Lung (tissue), 12 donors: ENCODE data around the gene TMEM184C. TPM values are rescaled to one million over a fixed set of nuclear protein-coding genes. Genes with fewer than 3 reads are reported as not detected.

Source experiments
- ATAC-seq: fragments of 200-7000 bp; cut with Tn5 transposase; one replicate; pipeline ENCODE4 v1.9.1; 2020; ENCODE audit warnings: moderate number of reproducible peaks; ENCODE audit not compliant: insufficient read depth, low FRiP score
- DNase-seq, 3 donors: peaks; one replicate each; pipeline ENCODE4 v3.0.0-alpha.2; 2013 to 2017
- H3K27ac ChIP-seq, 2 donors: one replicate each; pipeline ENCODE4 v1.5.1; 2013; ENCODE audit warnings: mild to moderate bottlenecking in 2 of 2, moderate library complexity in 2 of 2, control low read depth in 1 of 2, inconsistent platforms in 1 of 2, low read depth in 1 of 2, low read length in 1 of 2
- H3K27me3 ChIP-seq, 3 donors: one replicate each; pipeline ENCODE4 v1.5.1; 2013; ENCODE audit warnings: low read length in 2 of 3; ENCODE audit not compliant: control insufficient read depth in 3 of 3, insufficient read depth in 3 of 3
- H3K36me3 ChIP-seq, 4 donors: one replicate each; pipeline ENCODE4 v1.5.1; 2013; ENCODE audit warnings: low read length in 4 of 4, mild to moderate bottlenecking in 1 of 4, moderate library complexity in 1 of 4; ENCODE audit not compliant: control insufficient read depth in 4 of 4, insufficient read depth in 4 of 4
- H3K4me1 ChIP-seq, 5 donors: one replicate each; pipeline ENCODE4 v1.5.1; 2013; ENCODE audit warnings: low read length in 5 of 5, mild to moderate bottlenecking in 2 of 5, moderate library complexity in 1 of 5; ENCODE audit not compliant: control insufficient read depth in 5 of 5, insufficient read depth in 5 of 5
- H3K4me3 ChIP-seq: one replicate; pipeline ENCODE4 v1.5.1; 2013; ENCODE audit warnings: mild to moderate bottlenecking, control low read depth, moderate library complexity
- H3K9ac ChIP-seq, 2 donors: one replicate each; pipeline ENCODE4 v1.5.1; 2013; ENCODE audit warnings: low read length in 2 of 2, control low read depth in 1 of 2; ENCODE audit not compliant: insufficient read depth in 1 of 2
- H3K9me3 ChIP-seq, 4 donors: one replicate each; pipeline ENCODE4 v1.5.1; 2013; ENCODE audit warnings: low read length in 3 of 4, mild to moderate bottlenecking in 1 of 4, moderate library complexity in 1 of 4; ENCODE audit not compliant: control insufficient read depth in 4 of 4, insufficient read depth in 3 of 4
- CTCF ChIP-seq: IDR thresholded peaks from 2 replicates; pipeline ENCODE4 v1.5.1; 2012; ENCODE audit warnings: mild to moderate bottlenecking; ENCODE audit errors: control extremely low read depth, extremely low read depth
- WGBS, 2 donors: extraction: QIAGEN DNeasy Blood & Tissue Kit; methylation state at CpG; one replicate each; pipeline ENCODE4 v1.1.7; 2013; 5-methylcytosine and 5-hydroxymethylcytosine counted together
- polyA plus RNA-seq, 2 donors: library from polyadenylated mRNA; stranded (reverse); fragments of 200-250 nt; gene quantifications; one replicate each; pipeline ENCODE4 v1.2.1, GENCODE V29; 2013
- total RNA-seq, 2 donors: library from RNA; depleted of rRNA in 1 of 2; stranded (reverse); fragments of >200 nt in 1 of 2; gene quantifications; one replicate each; pipeline ENCODE4 v1.2.1, GENCODE V29; 2014 to 2021
- donor health status: control.
- donor health status: control.
- donor health status: Bipolar disorder and iron deficiency.
- donor health status: healthy.
- donor health status: DM: yes; HTN: yes; CAD: no.

The TMEM184C gene
- total and polyA plus RNA-seq, 4 donors = 4.3 to 33.7 (median 23.8) TPM

GRCh38 chr4:147580396-147580795 lies 36.8 kb upstream of the TMEM184C start:
- Histone ChIP-seq H3K27ac (no peak overlapping the region), H3K36me3 (no peaks in the 10 kb centered on the region), H3K4me3 (no peak overlapping the region), H3K27me3 (no peaks in the 10 kb centered on the region), H3K9me3 (peaks cover 0 to 4% (median 1%) of the 10 kb centered on the region in 4 donors), H3K9ac (no peak overlapping the region), H3K4me1 (no peaks in the 10 kb centered on the region)
- ATAC-seq (no peak), DNase-seq (no peak)
- 0 to 47% methylated on average over 1 of the region's 1 CpG for WGBS, 2 donors
- no peak for TF ChIP-seq CTCF

- H3K4me3 ChIP-seq = no peak overlapping the region
- H3K36me3 ChIP-seq = no peaks in the 10 kb centered on the region
- no peaks in the 10 kb centered on the region for H3K27me3 ChIP-seq
- no peak overlapping the region for H3K27ac ChIP-seq
- WGBS, 2 donors = 79 to 85% methylated on average over 6 of the region's 6 CpGs
- ATAC-seq = no peak
- no peak overlapping the region for H3K9ac ChIP-seq
- H3K9me3 ChIP-seq = peaks cover 0 to 4% (median 1%) of the 10 kb centered on the region in 4 donors
- no peak for DNase-seq
- peaks cover 0 to 8% (median 2%) of the 10 kb centered on the region in 5 donors for H3K4me1 ChIP-seq
- TF ChIP-seq CTCF = no peak
These were observed 35.4 kb upstream of the TMEM184C start for GRCh38 chr4:147581606-147582350.

- H3K36me3 ChIP-seq = no peaks in the 10 kb centered on the region
- no peaks in the 10 kb centered on the region for H3K27me3 ChIP-seq
- no peak overlapping the region for H3K27ac ChIP-seq
- no peak overlapping the region for H3K4me3 ChIP-seq
- ATAC-seq = no peak
- no peak for DNase-seq
- TF ChIP-seq CTCF = no peak
- no peak overlapping the region for H3K9ac ChIP-seq
- peaks cover 0 to 8% (median 2%) of the 10 kb centered on the region in 5 donors for H3K4me1 ChIP-seq
- peaks cover 0 to 4% (median 1%) of the 10 kb centered on the region in 4 donors for H3K9me3 ChIP-seq
These were observed 34.7 kb upstream of the TMEM184C start for GRCh38 chr4:147582386-147583060.
